Ovary (tissue), 3 donors: ENCODE results near the gene TBC1D5.

Experiments
- CTCF ChIP-seq, 3 donors: fragments of 450-650 bp in 2 of 3; fragments of 200-600 bp in 1 of 3; IDR thresholded peaks; one replicate each; pipeline versions ENCODE4 v1.5.1 to v1.8.0; 2016 to 2022; ENCODE audit warnings: antibody characterized with exemption in 3 of 3, mild to moderate bottlenecking in 1 of 3
- EP300 ChIP-seq: sonication (generic); formaldehyde crosslinking; IDR thresholded peaks from one replicate; pipeline ENCODE4 v1.6.1; 2017; ENCODE audit warnings: antibody characterized with exemption
- POLR2A ChIP-seq: fragments of 450-650 bp; IDR thresholded peaks from one replicate; pipeline ENCODE4 v1.6.1; 2017; ENCODE audit warnings: antibody characterized with exemption, mild to moderate bottlenecking, moderate library complexity
- donor health status: DM: no; HTN: no; CAD: no.

DNA sequence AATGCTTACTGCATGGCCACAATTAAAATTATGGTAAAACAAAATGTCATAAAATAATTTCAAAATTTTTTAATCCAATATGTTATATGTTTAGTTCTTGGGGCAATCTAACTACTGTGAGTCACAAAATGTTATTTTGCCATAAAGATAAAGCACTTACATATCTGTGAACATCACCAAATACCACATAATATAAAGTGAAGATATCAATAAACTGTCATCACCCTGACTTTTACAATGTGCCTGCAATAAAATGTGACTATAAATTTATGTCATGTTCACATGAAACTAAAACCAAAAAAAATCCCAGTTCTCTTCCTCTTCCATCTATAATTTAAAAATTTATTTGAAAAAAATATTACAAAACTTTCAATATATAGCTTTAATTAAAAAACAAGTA is 191.8 kb downstream of the TBC1D5 start:
- TF ChIP-seq POLR2A (no peak), CTCF (IDR thresholded peaks at IDR 0.05) (no peak), EP300 (no peak)
